Measurements from ENCODE around the gene KCNT1.

The KCNT1 gene

GRCh38 chr9:135727257-135727875, 25.4 kb downstream of the KCNT1 start:
- DNase-seq (ENCODE audit: low spot score): no peak

DNA sequence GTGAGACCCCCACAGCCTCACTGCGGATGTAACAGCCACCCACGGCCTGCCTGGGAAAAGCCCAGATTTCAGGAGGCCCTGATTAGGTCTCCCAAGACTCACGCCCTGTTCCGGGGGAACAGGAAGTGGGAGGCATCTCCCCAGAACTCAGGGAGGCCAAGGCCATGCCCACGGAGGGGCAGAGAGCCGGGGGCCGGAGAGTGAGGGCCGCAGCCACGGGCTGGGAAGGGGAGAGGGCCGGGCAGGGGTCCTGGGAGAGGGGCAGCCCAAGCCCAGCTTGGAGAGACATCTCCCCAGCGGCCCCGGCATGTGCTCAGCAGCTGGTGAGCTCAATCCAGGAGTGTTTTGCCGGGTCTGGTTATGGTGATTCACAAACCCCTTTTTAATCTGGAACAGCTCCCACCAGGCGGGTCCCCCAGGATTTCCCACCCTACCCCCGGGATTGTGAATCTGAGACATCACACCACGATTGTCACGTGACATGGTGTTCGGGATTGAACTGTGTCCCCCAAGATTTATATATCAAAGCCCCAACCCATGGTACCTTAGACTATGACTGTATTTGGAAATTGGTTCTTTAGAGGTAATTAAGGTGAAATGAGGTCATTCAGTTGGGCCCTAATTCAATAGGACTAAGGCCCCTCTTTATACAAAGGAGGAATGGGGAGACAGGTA, 26.6 kb downstream of the KCNT1 start:
- no peak for DNase-seq (ENCODE audit: low spot score)

- no peak for DNase-seq (ENCODE audit: low spot score)
Measured at GRCh38 chr9:135729480-135729879, 27.5 kb downstream of the KCNT1 start.

GRCh38 chr9:135731454-135731853, 29.5 kb downstream of the KCNT1 start:
- DNase-seq (ENCODE audit: low spot score): no peak

DNA sequence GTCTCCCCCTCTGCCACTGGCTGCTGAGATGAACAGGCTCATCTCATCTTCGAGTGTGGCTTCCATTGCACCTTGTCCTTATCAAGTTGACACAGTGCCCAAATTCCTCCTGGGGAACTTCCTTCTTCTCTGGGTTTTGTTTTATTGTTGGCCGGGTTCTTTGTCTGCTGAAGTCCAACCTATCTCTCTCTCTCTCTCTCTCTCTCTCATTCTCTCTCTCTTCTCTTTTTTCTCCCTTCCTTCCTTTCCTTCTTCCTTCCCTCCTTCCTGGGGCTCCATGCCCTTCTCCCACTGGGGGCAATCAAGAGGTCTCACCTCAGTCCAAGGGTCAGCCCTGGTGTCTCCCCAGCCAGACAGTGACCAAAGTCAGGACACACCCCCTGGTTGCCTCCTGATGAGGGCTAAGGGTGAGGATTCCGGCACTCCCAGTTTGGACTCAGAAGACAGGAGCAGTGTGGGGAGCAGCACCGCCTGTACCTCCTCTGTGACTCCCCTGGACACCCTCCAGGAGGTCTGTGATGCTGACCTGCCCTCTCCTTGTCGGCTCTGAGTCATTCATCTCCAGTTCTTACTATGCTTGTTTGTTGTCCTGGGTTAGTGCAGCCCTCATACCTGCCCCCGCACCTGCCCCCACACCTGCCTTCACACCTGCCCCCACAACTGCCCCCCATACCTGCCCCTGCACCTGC, 30.7 kb downstream of the KCNT1 start:
- DNase-seq (ENCODE audit: low spot score): no peak

DNA sequence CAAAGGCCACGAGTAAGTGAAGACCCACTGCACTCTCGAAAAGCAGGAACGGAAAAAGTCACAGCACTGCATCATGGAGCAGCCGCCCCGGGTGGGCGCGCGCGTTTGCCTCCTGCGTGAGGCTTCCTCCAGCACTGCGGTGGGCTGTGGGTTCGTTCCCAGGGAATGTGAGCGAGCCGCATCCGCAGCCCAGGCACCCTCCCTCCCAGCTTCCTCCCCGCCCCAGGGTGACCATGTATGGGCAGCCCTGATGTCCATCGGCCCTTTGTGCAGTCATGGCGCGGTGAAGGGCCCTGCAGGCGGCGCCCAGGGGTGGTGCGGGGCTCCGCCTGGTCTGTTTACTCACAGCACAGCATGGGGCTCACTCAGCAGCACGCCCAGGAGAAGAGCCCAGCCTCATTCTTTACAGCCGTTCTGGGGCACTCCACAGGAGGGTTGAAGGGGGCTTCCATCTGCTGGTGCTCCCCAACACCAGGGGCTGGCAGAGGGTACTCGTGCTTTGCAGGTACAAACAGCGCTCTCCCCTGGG, 32.7 kb downstream of the KCNT1 start:
- no peak for DNase-seq (ENCODE audit: low spot score)

GRCh38 chr9:135736272-135736978, 34.4 kb downstream of the KCNT1 start:
- DNase-seq (ENCODE audit: low spot score): no peak

- no peak for DNase-seq (ENCODE audit: low spot score)
Measured at GRCh38 chr9:135736979-135737839, 35.2 kb downstream of the KCNT1 start.

DNA sequence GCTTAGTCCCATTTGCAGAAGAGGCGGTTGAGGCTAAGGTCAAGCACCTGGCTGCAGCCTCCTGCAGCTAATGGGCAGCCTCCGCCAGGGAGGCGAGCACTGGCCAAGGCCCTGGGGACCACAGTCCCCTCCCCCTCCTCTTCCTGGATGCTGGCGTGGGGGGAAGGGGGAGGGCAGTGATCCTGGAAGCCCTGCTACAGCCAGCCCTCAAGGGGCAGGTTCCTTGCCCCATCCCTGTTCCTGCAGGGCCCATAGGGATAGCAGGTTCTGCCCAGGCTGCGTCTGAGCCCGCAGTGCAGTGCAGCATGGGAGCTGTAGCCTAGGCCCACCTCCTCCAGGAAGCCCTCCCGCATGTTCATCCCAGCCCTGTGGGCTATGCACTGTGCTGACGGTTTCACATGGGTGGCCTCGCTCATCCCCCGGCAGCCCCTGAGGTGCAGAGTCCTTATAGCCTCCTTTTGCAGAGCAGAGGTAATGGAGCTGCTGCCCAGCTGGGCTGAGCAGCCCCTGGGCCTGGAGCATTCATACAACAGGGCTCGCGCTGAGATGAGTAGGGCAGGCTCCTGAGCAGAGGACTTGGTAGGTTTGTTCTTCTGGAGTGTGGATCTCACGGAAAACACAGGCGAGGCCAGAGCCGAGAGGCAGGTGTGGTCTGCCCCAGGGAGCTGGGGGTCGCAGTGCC, 36.0 kb downstream of the KCNT1 start:
- DNase-seq (ENCODE audit: low spot score): no peak

DNA sequence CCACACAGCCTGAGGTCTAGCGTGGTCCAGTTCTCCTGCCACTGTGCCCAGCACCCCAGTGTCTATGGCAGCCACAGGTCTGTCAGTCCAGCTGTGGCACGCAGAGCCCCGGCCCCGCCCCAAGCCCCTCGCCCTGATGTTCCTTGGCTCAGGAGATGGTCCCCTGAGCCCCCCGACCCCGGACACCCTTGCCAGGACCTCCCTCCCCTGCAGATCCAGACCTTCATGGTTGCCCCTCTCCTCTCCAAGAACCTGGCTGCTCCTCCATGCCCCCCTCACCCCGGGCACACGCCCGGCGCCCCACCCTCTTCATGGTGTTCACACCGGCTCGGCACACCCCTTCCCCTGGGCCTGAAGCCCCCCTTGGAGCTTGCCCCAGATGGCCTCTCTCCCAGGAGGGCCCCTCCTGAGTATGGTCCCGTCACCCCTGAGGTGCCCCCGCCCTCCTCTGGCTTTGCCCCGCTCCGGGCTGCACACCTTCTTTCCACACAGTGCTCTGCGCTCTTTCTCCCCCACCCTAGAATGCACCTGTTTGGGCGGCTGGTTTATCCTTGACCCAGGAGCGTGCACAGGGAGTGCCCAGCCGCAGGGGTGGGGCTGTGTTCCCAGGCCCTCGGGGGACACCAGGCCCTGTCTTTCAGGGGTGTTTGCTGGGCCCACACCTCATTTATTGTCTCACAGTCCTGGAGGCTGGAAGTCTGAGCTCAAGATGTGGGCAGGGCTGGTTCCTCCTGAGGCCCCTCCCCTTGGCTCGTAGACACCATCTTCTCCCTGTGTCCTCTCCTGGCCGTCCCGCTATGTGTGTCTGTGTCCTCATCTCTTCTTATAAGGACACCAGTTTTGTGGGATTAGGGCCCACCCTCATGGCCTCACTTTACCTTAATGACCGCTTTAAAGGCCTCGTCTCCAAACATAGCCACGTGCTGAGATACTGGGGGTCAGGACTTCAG, 37.6 kb downstream of the KCNT1 start:
- no peak for DNase-seq (ENCODE audit: low spot score)

DNA sequence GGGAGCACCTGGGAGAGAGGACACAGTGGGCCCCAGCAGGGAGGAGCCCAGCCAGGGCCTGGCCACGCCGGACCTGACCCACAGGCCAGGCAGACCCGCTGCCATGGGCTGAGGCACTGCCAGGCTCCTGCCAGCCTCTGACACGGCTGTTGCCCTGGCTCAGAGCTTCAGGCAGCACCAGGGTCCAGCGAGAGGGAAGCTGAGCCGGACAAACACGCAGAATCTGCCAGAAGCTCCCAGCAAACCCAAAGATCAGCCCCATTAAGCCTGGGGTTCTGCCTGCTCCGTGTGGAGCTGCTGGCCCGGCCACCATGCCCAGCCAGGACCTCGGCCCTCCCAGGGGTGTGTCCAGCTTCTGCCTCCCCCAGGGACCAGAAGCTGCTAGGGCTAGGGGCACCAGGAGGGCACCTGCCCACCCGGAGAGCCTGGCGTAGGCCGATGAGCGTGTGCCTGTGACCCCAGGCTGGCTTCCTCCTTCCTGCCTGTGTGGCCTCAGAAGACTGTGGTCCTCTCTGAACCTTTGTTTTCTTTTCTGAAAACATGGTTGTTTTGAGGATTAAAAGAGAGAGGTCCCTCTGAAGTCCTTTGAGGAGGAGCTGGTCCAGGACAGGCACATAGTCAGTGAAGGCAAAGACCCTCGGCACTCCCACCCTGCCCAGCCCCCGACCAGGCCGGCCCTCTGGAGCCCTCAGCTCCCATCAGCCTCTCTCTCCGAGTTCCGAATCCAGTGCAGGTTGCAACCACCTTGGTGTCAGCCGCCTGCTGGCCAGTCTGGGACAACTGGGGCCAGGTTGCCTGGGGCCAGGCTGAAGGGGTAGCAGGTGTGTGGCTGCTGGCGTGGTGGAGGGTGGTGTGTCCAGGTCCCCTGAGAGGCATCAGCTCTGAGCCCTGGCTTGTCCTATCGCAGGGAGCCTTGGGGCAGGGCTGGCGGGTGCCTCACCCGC, 39.6 kb downstream of the KCNT1 start:
- no peak for DNase-seq (ENCODE audit: low spot score)

DNA sequence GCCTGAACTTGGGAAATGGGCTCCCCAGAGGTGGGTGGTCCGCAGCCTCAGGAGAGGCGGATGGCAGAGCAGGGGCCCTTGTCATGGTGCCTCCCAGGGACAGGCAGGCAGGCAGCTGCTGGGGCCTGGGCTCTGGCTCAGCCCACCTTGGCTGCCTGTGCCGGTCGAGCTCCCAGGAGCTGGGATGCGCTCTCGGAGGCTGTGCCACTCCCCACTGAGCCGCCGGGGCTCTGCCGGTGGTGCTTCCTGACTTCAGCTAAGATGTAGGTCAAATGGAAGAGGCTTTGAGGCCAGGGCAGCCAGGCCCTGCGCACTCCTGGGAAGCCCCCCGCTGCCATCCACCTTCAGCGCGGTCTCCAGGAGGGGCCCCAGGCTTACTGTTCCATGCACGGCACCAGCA, 41.0 kb downstream of the KCNT1 start:
- DNase-seq (ENCODE audit: low spot score): no peak

GRCh38 chr9:135743546-135744332, 41.8 kb downstream of the KCNT1 start:
- DNase-seq (ENCODE audit: low spot score): no peak

DNA sequence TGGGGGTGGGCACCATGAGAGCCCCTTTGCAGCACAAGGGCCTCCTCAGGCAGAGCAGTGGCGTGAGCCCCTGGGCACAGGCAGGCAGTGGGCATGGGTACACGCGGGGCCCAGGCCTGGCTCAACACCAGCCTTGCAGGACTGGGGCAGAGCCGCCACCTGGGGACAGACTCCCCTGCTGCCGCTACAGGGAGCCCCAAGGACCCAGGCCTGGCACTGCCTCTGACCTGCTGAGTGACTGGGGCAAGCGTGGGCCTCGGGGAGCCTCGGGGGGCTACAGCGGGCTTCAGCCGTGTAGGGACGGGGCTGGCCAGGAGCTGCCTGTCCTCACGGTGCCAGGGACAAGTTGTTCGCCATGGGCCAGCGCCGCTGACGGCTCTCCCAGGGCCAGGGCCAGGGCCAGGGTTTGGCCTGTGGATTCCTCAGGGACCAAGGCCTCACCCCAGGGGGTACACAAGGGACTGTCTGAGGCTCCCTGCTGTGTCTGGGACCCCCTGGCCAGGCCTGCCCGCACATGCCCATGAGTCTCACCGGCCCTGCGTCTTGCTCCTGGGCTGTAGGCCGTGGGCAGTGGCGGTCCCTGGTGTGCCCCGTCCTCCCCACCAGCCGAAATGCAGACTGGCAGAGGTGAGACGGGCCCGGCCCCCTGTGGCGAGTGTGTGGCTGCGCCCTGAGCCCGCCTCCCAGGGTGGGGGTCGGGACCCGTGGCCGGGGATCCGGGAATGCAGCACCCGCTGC, 42.5 kb downstream of the KCNT1 start:
- DNase-seq (ENCODE audit: low spot score): no peak

- DNase-seq (ENCODE audit: low spot score): no peak
Measured at GRCh38 chr9:135745189-135745588, 43.2 kb downstream of the KCNT1 start.

- no peak for DNase-seq (ENCODE audit: low spot score)
Measured at GRCh38 chr9:135745686-135746324, 43.8 kb downstream of the KCNT1 start.

DNA sequence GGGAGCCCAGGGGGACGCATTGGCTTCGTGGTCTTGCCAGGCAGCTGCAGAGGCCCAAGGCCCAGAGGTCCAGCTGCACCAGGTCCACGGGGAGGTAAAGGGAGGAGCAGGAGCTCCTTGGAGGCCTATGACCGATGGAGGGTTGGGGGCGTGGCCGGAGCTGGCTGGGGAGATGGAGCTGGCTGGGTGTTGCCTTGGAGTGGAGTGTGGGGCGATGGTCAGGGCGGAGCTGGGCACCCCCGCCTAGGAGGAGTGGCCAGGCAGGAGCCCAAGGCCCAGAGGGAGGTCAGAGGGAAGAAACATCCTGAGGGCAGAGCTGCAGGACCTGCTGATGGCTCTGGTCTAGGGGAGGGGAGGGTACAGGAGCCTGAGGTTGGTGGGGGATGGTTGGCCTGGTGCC, 44.6 kb downstream of the KCNT1 start:
- DNase-seq (ENCODE audit: low spot score): no peak

Data from AG08395 (cell line).